K562 (cell line): ENCODE measurements around the gene TYMP. TPM values are rescaled to one million over a fixed set of nuclear protein-coding genes. Genes with fewer than 3 reads are reported as not detected.

Source experiments
- ATAC-seq: fragments of 200-7000 bp; cut with Tn5 transposase; 3 replicates; pipeline ENCODE4 v1.9.1; 2020; ENCODE audit warnings: moderate library complexity
- BruUV-seq: library from RNA; stranded (reverse); fragments of 400-500 nt; replicated peaks from 2 replicates; lab custom pipeline; 2021; lab: Mats Ljungman, UMichigan
- CTCF ChIA-PET: fragments of 300-600 bp; formaldehyde crosslinking; extraction: SDS; loops from one replicate; lab custom pipeline; 2021; ENCODE audit warnings: low intra/inter-chr PET ratio; lab: Yijun Ruan, JAX
- POLR2A ChIA-PET: fragments of 300-600, 350-650 bp; sonication (Branson Sonifier 250); formaldehyde crosslinking; extraction: SDS; loops from one replicate; lab custom pipeline; 2021; ENCODE audit warnings: antibody characterized with exemption, inconsistent platforms; lab: Yijun Ruan, JAX
- DNase-seq, 4 experiments: peaks; one replicate each; pipeline versions ENCODE4 v3.0.0 to v3.0.0-alpha.2; 2011 to 2018; ENCODE audit warnings: low spot score in 3 of 4, mixed read lengths in 3 of 4; ENCODE audit errors: extremely low read depth in 1 of 4
- FAIRE-seq: peaks from 2 replicates; lab custom pipeline; 2011; peaks lifted over from hg19 to GRCh38; lab: Jason Lieb, UNC
- H2AFZ ChIP-seq: 2 replicates; pipeline ENCODE4 v1.6.0; 2011; ENCODE audit warnings: low read depth, low read length, control low read depth, inconsistent platforms
- H3K27ac ChIP-seq: fragments of 200-600 bp; 3 replicates; pipeline ENCODE4 v1.8.0; 2011; ENCODE audit warnings: low read depth, mild to moderate bottlenecking, control low read depth, inconsistent platforms, low read length, moderate library complexity, mixed read lengths; ENCODE audit errors: extremely low read depth
- H3K27me3 ChIP-seq, 2 experiments: fragments of 300-600 bp in 1 of 2; 2 replicates in 1 of 2; 3 replicates in 1 of 2; pipeline versions ENCODE4 v1.6.0 to v1.8.0; 2011; ENCODE audit warnings: inconsistent platforms in 2 of 2, low read length in 2 of 2, mild to moderate bottlenecking in 1 of 2, mixed read lengths in 1 of 2, moderate library complexity in 1 of 2; ENCODE audit not compliant: control insufficient read depth in 2 of 2, insufficient read depth in 2 of 2
- H3K36me3 ChIP-seq: fragments of 300-600 bp; 3 replicates; pipeline ENCODE4 v1.8.0; 2011; ENCODE audit warnings: mild to moderate bottlenecking, low read length, inconsistent platforms; ENCODE audit not compliant: control insufficient read depth, insufficient read depth
- H3K4me1 ChIP-seq, 2 experiments: fragments of 200-600 bp in 1 of 2; replicated peaks in 1 of 2; 2 replicates in 1 of 2; 3 replicates in 1 of 2; pipeline versions ENCODE4 v1.5.1 to v1.8.0; 2011; ENCODE audit warnings: inconsistent platforms in 2 of 2, low read length in 2 of 2, mild to moderate bottlenecking in 1 of 2, mixed read lengths in 1 of 2, moderate library complexity in 1 of 2; ENCODE audit not compliant: control insufficient read depth in 2 of 2, insufficient read depth in 2 of 2
- H3K4me2 ChIP-seq: 2 replicates; pipeline ENCODE4 v1.6.1; 2011; ENCODE audit warnings: low read length, control low read depth, inconsistent platforms, mixed read lengths; ENCODE audit not compliant: insufficient read depth
- H3K4me3 ChIP-seq: fragments of 200-600 bp; sonication (generic), shearing (Covaris generic); 2 replicates; pipeline ENCODE4 v1.5.1; 2016; ENCODE audit warnings: control low read depth, inconsistent platforms
- H3K79me2 ChIP-seq: fragments of 200-600 bp; 3 replicates; pipeline ENCODE4 v1.8.0; 2011; ENCODE audit warnings: low read length, inconsistent platforms; ENCODE audit not compliant: control insufficient read depth, insufficient read depth
- H3K9ac ChIP-seq, 2 experiments: 2 replicates each; pipeline versions ENCODE4 v1.6.0 to v1.6.1; 2011; ENCODE audit warnings: low read depth in 2 of 2, low read length in 2 of 2, control low read depth in 1 of 2, inconsistent platforms in 1 of 2, mild to moderate bottlenecking in 1 of 2, mixed read lengths in 1 of 2; ENCODE audit not compliant: insufficient read depth in 1 of 2
- H3K9me1 ChIP-seq: one replicate; pipeline ENCODE4 v1.6.0; 2011; ENCODE audit warnings: inconsistent platforms, mild to moderate bottlenecking, low read length, moderate library complexity; ENCODE audit not compliant: control insufficient read depth, insufficient read depth
- H3K9me3 ChIP-seq: replicated peaks from 2 replicates; pipeline ENCODE4 v1.5.1; 2011; ENCODE audit warnings: low read depth, low read length, inconsistent platforms; ENCODE audit not compliant: control insufficient read depth, insufficient read depth
- H4K20me1 ChIP-seq: replicated peaks from 2 replicates; pipeline ENCODE4 v1.6.1; 2011; ENCODE audit warnings: low read length, inconsistent platforms, mixed read lengths; ENCODE audit not compliant: control insufficient read depth, insufficient read depth
- CC2D1A ChIP-seq: fragments of 450-650 bp; IDR thresholded peaks from 2 replicates; pipeline ENCODE4 v1.6.1; 2017; ENCODE audit warnings: mild to moderate bottlenecking
- ELF4 ChIP-seq: fragments of 450-650 bp; formaldehyde crosslinking; IDR thresholded peaks from 2 replicates; pipeline ENCODE4 v1.4.0; 2022; ENCODE audit warnings: missing genetic modification characterization
- HNRNPLL ChIP-seq: fragments of 200-400 bp; formaldehyde crosslinking; IDR thresholded peaks from 2 replicates; pipeline ENCODE4 v1.6.1; 2017; ENCODE audit warnings: low read length, low read depth, mild to moderate bottlenecking; ENCODE audit not compliant: poor library complexity, severe bottlenecking
- MAFF ChIP-seq: IDR thresholded peaks from 2 replicates; pipeline ENCODE4 v1.6.1; 2012; ENCODE audit warnings: low read length, improper control_type of control experiment
- ZC3H4 ChIP-seq: sonication (generic); formaldehyde crosslinking; IDR thresholded peaks from 2 replicates; pipeline ENCODE4 v1.9.0; 2021; ENCODE audit warnings: missing genetic modification reagents, borderline replicate concordance
- ZNF408 ChIP-seq: fragments of 250-450 bp; sonication (Bioruptor Pico); IDR thresholded peaks from 2 replicates; pipeline ENCODE4 v1.4.0; 2020; ENCODE audit warnings: low read depth, mild to moderate bottlenecking, moderate library complexity
- ZNF41 ChIP-seq: fragments of 250-450 bp; sonication (Bioruptor Pico); conservative IDR thresholded peaks from 2 replicates; pipeline ENCODE4 v1.4.0; 2020; ENCODE audit warnings: mild to moderate bottlenecking
- ZNF586 ChIP-seq: fragments of 450-650 bp; formaldehyde crosslinking; conservative IDR thresholded peaks from 2 replicates; pipeline ENCODE4 v1.4.0; 2020; ENCODE audit warnings: mild to moderate bottlenecking, moderate library complexity
- WGBS: fragments of 100-300 bp; shearing (Covaris generic); methylation state at CpG from one replicate; pipeline ENCODE4 v1.1.6; 2016; ENCODE audit warnings: low coverage, mixed read lengths; ENCODE audit not compliant: insufficient coverage; ENCODE audit errors: missing lambda C conversion rate; 5-methylcytosine and 5-hydroxymethylcytosine counted together
- in situ Hi-C: fragments of 300-500 bp; cut with MboI; formaldehyde crosslinking; loops from 4 replicates; pipeline ENCODE4 v1.15.0; 2018; ENCODE audit warnings: inconsistent platforms, mixed read lengths
- intact Hi-C: fragments of 100-400 bp; cut with micrococcal nuclease; formaldehyde crosslinking; loops from 2 replicates; pipeline ENCODE4 v1.14.2; 2022
- polyA plus RNA-seq, 8 experiments: library from polyadenylated mRNA; depleted of rRNA in 4 of 8; stranded (reverse) in 5 of 8; unstranded in 3 of 8; fragments of >200 nt; fragmentation: Nextera tagmentation in 2 of 8; fragmentation: Illumina TruSeq in 1 of 8; extraction: Ambion mirVana in 2 of 8; extraction: Trizol in 1 of 8; gene quantifications; 2 replicates each; pipeline versions ENCODE4 v1.2.1 to v1.2.3, GENCODE V29; 2011 to 2014; ENCODE audit warnings: inconsistent platforms in 1 of 8, missing spikeins in 1 of 8
- total RNA-seq, 7 experiments: library from RNA; depleted of rRNA in 6 of 7; stranded (reverse); fragments of >200 nt in 6 of 7; fragmentation: Illumina TruSeq in 2 of 7; extraction: Trizol in 2 of 7; gene quantifications; 2 replicates each; pipeline versions ENCODE4 v1.2.1 to v1.2.3, GENCODE V29; 2011 to 2021; ENCODE audit warnings: low replicate concordance in 1 of 7
- TF ChIP-seq, protein P1 (sequence below): fragments of 450-650 bp; IDR thresholded peaks from 2 replicates; pipeline ENCODE4 v1.6.1; 2016
- TF ChIP-seq, protein P2 (sequence below): fragments of 250-450 bp; sonication (Bioruptor Pico); IDR thresholded peaks from 2 replicates; pipeline ENCODE4 v1.8.0; 2022; ENCODE audit warnings: moderate library complexity, mild to moderate bottlenecking, inconsistent platforms
- TF ChIP-seq, protein P3 (sequence below): sonication (generic); formaldehyde crosslinking; IDR thresholded peaks from 2 replicates; pipeline ENCODE4 v1.8.1; 2023; ENCODE audit warnings: mild to moderate bottlenecking, missing genetic modification reagents, moderate library complexity

TYMP gene
- total and polyA plus RNA-seq, 9 of the 15 experiments (the other 6 are each of a cell fraction or from before 2014, with no cell fraction given): 0.03 to 4.0 (median 2.4) TPM; not detected in 4

- TF ChIP-seq HNRNPLL (no peak), ZNF41 (CRISPR knock-in tag) (no peak), ZC3H4 (CRISPR knock-in tag) (no peak), MAFF (no peak), ZNF408 (no peak), CC2D1A (no peak), ZNF586 (CRISPR knock-in tag) (no peak), ELF4 (CRISPR knock-in tag) (no peak)
- TF ChIP-seq, protein P1, sequence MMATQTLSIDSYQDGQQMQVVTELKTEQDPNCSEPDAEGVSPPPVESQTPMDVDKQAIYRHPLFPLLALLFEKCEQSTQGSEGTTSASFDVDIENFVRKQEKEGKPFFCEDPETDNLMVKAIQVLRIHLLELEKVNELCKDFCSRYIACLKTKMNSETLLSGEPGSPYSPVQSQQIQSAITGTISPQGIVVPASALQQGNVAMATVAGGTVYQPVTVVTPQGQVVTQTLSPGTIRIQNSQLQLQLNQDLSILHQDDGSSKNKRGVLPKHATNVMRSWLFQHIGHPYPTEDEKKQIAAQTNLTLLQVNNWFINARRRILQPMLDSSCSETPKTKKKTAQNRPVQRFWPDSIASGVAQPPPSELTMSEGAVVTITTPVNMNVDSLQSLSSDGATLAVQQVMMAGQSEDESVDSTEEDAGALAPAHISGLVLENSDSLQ: no peak
- TF ChIP-seq, protein P2, sequence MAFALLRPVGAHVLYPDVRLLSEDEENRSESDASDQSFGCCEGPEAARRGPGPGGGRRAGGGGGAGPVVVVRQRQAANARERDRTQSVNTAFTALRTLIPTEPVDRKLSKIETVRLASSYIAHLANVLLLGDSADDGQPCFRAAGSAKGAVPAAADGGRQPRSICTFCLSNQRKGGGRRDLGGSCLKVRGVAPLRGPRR (CRISPR knock-in tag): no peak
- TF ChIP-seq, protein P3, sequence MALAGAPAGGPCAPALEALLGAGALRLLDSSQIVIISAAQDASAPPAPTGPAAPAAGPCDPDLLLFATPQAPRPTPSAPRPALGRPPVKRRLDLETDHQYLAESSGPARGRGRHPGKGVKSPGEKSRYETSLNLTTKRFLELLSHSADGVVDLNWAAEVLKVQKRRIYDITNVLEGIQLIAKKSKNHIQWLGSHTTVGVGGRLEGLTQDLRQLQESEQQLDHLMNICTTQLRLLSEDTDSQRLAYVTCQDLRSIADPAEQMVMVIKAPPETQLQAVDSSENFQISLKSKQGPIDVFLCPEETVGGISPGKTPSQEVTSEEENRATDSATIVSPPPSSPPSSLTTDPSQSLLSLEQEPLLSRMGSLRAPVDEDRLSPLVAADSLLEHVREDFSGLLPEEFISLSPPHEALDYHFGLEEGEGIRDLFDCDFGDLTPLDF (CRISPR knock-in tag): no peak
- no peaks in the 10 kb centered on the region for H3K36me3 ChIP-seq
These were observed 45.7 kb upstream of the TYMP start for GRCh38 chr22:50575426-50575941.

More at GRCh38 chr22:50575426-50575941, 45.7 kb upstream of the TYMP start:
- no peak overlapping the region for H3K4me3 ChIP-seq
- no peak for FAIRE-seq
- intact Hi-C loops: no loop called here
- H3K79me2 ChIP-seq: no peaks in the 10 kb centered on the region
- in situ Hi-C loops: loop anchor here (5.0 kb wide), 1 partner anchor 37 kb away; no protein-coding TSS in a partner anchor
- no peak for ATAC-seq
- WGBS: 36% methylated on average over 7 of the region's 8 CpGs
- H3K27me3 ChIP-seq: no peaks in the 10 kb centered on the region
- H4K20me1 ChIP-seq: no peaks in the 10 kb centered on the region
- H3K9ac ChIP-seq: no peak overlapping the region
- no peak for DNase-seq
- no peak overlapping the region for H3K27ac ChIP-seq
- no peak overlapping the region for H2AFZ ChIP-seq
- ChIA-PET CTCF (interaction anchor here (0.9 to 3.2 kb wide), 6 partner anchors 45 to 125 kb away, joined by 3 to 51 read pairs (median 3); partner anchors contain the start of gene SCO2), POLR2A (interaction anchor here (0.9 to 1.5 kb wide), 3 partner anchors 10 to 17 kb away, joined by 3 to 5 read pairs (median 3); partner anchors contain the start of gene SYCE3)
- no peaks in the 10 kb centered on the region for H3K9me1 ChIP-seq
- no peak overlapping the region for H3K4me2 ChIP-seq
- peaks cover 0 to 10% of the 10 kb centered on the region in 2 experiments; a peak in 2 of 5 replicates for H3K4me1 ChIP-seq
- no peaks in the 10 kb centered on the region for H3K9me3 ChIP-seq
- no TSS peak for BruUV-seq
